ENCODE data around the gene HPSE2.

The HPSE2 gene

GRCh38 chr10:99233000-99233688 lies 2.5 kb downstream of the HPSE2 start:
- no peak overlapping the region for H3K4me3 ChIP-seq (ENCODE audit: low read depth, low read length)
- no peaks in the 10 kb centered on the region for H3K36me3 ChIP-seq
- H3K27me3 ChIP-seq (ENCODE audit: insufficient read depth, low read depth, severe bottlenecking): peaks cover 98% of the 10 kb centered on the region
- no peak for DNase-seq
- no peak overlapping the region for H3K27ac ChIP-seq
- TF ChIP-seq CTCF (IDR thresholded peaks at IDR 0.05; ENCODE audit: low read depth, low read length): no peak
- no peaks in the 10 kb centered on the region for H3K9me3 ChIP-seq (ENCODE audit: severe bottlenecking)

GRCh38 chr10:99232360-99232999 lies 3.2 kb downstream of the HPSE2 start:
- Histone ChIP-seq H3K27ac (no peak overlapping the region), H3K9me3 (ENCODE audit: severe bottlenecking) (no peaks in the 10 kb centered on the region), H3K36me3 (no peaks in the 10 kb centered on the region), H3K27me3 (ENCODE audit: insufficient read depth, low read depth, severe bottlenecking) (peaks cover 95% of the 10 kb centered on the region), H3K4me3 (ENCODE audit: low read depth, low read length) (no peak overlapping the region)
- TF ChIP-seq CTCF (IDR thresholded peaks at IDR 0.05; ENCODE audit: low read depth, low read length): no peak
- DNase-seq: no peak

- no peak for TF ChIP-seq CTCF (IDR thresholded peaks at IDR 0.05; ENCODE audit: low read depth, low read length)
- DNase-seq: no peak
- Histone ChIP-seq H3K9me3 (ENCODE audit: severe bottlenecking) (no peaks in the 10 kb centered on the region), H3K36me3 (no peaks in the 10 kb centered on the region), H3K4me3 (ENCODE audit: low read depth, low read length) (no peak overlapping the region), H3K27me3 (ENCODE audit: insufficient read depth, low read depth, severe bottlenecking) (peaks cover 49% of the 10 kb centered on the region), H3K27ac (no peak overlapping the region)
These were observed 10.9 kb downstream of the HPSE2 start for GRCh38 chr10:99224766-99225165.

- Histone ChIP-seq H3K27ac (no peak overlapping the region), H3K27me3 (ENCODE audit: insufficient read depth, low read depth, severe bottlenecking) (peaks cover 40% of the 10 kb centered on the region), H3K4me3 (ENCODE audit: low read depth, low read length) (no peak overlapping the region), H3K36me3 (no peaks in the 10 kb centered on the region), H3K9me3 (ENCODE audit: severe bottlenecking) (no peaks in the 10 kb centered on the region)
- no peak for TF ChIP-seq CTCF (IDR thresholded peaks at IDR 0.05; ENCODE audit: low read depth, low read length)
- no peak for DNase-seq
These were observed 28.3 kb downstream of the HPSE2 start for GRCh38 chr10:99207340-99207739.

- Histone ChIP-seq H3K27me3 (ENCODE audit: insufficient read depth, low read depth, severe bottlenecking) (peaks cover 51% of the 10 kb centered on the region), H3K36me3 (no peaks in the 10 kb centered on the region), H3K27ac (no peak overlapping the region), H3K4me3 (ENCODE audit: low read depth, low read length) (no peak overlapping the region), H3K9me3 (ENCODE audit: severe bottlenecking) (no peaks in the 10 kb centered on the region)
- TF ChIP-seq CTCF (IDR thresholded peaks at IDR 0.05; ENCODE audit: low read depth, low read length): no peak
- DNase-seq: no peak
These were observed 32.3 kb downstream of the HPSE2 start for GRCh38 chr10:99203310-99203709.

Data from WERI-Rb-1 (cell line).